HEK293 (cell line): Measurements from ENCODE around the gene C6orf58.

Experiments used
- CTCF ChIA-PET: fragments of 350-600 bp; formaldehyde crosslinking; extraction: SDS; loops from one replicate; lab custom pipeline; 2021; ENCODE audit warnings: antibody characterized with exemption; lab: Yijun Ruan, JAX
- POLR2A ChIA-PET: fragments of 300-600 bp; formaldehyde crosslinking; extraction: SDS; loops from one replicate; lab custom pipeline; 2020; ENCODE audit warnings: antibody characterized with exemption, inconsistent platforms; lab: Yijun Ruan, JAX
- H3K27ac ChIP-seq: fragments of 200-500 bp; sonication (Bioruptor generic); 2 replicates; pipeline ENCODE4 v1.5.1; 2014; ENCODE audit warnings: low read depth, low read length, control low read depth, inconsistent platforms; ENCODE audit errors: extremely low read depth
- H3K36me3 ChIP-seq, 2 experiments: fragments of 200-500 bp in 1 of 2; sonication (Bioruptor generic) in 1 of 2; 1 replicate in 1 of 2; 2 replicates in 1 of 2; pipeline ENCODE4 v1.5.1; 2014 to 2017; ENCODE audit warnings: inconsistent platforms in 2 of 2, low read length in 2 of 2; ENCODE audit not compliant: control insufficient read depth in 2 of 2, insufficient read depth in 1 of 2
- H3K4me1 ChIP-seq: fragments of 200-500 bp; sonication (Bioruptor generic); 2 replicates; pipeline ENCODE4 v1.5.1; 2014; ENCODE audit warnings: mild to moderate bottlenecking, low read length, inconsistent platforms; ENCODE audit not compliant: control insufficient read depth, insufficient read depth
- H3K4me3 ChIP-seq: 2 replicates; pipeline ENCODE4 v1.5.1; 2011; ENCODE audit warnings: low read depth, mild to moderate bottlenecking, control low read depth, low read length, moderate library complexity
- H3K9me3 ChIP-seq: fragments of 200-500 bp; sonication (Bioruptor generic); 2 replicates; pipeline ENCODE4 v1.5.1; 2014; ENCODE audit warnings: low read depth, low read length, inconsistent platforms; ENCODE audit not compliant: control insufficient read depth, insufficient read depth
- EGR2 ChIP-seq: fragments of 450-650 bp; formaldehyde crosslinking; IDR thresholded peaks from 2 replicates; pipeline ENCODE4 v1.5.1; 2016; ENCODE audit warnings: low read depth, missing biosample characterization, missing genetic modification characterization
- KLF16 ChIP-seq: fragments of 450-650 bp; formaldehyde crosslinking; IDR thresholded peaks from 2 replicates; pipeline ENCODE4 v1.5.1; 2017; ENCODE audit warnings: missing biosample characterization, missing genetic modification characterization
- PBX3 ChIP-seq: sonication (generic); formaldehyde crosslinking; IDR thresholded peaks from 2 replicates; pipeline ENCODE4 v1.8.1; 2022; ENCODE audit warnings: mild to moderate bottlenecking, moderate library complexity, missing genetic modification reagents
- TCF7L2 ChIP-seq: IDR thresholded peaks from 2 replicates; pipeline ENCODE4 v1.6.1; 2011; ENCODE audit warnings: low read depth, mild to moderate bottlenecking, inconsistent platforms, low read length, moderate library complexity, borderline replicate concordance
- ZBTB1 ChIP-seq: fragments of 450-650 bp; formaldehyde crosslinking; IDR thresholded peaks from 2 replicates; pipeline ENCODE4 v1.5.1; 2016; ENCODE audit warnings: missing biosample characterization, missing genetic modification characterization
- ZEB2 ChIP-seq: fragments of 450-650 bp; formaldehyde crosslinking; IDR thresholded peaks from 2 replicates; pipeline ENCODE4 v1.5.1; 2016; ENCODE audit warnings: missing biosample characterization, missing genetic modification characterization
- ZNF202 ChIP-seq: fragments of 450-650 bp; formaldehyde crosslinking; IDR thresholded peaks from 2 replicates; pipeline ENCODE4 v1.5.1; 2016; ENCODE audit warnings: missing biosample characterization, missing genetic modification characterization, borderline replicate concordance
- ZNF26 ChIP-seq: fragments of 450-650 bp; formaldehyde crosslinking; IDR thresholded peaks from 2 replicates; pipeline ENCODE4 v1.5.1; 2016; ENCODE audit warnings: missing biosample characterization, missing genetic modification characterization
- ZNF280D ChIP-seq: fragments of 450-650 bp; formaldehyde crosslinking; IDR thresholded peaks from 2 replicates; pipeline ENCODE4 v1.5.1; 2016; ENCODE audit warnings: missing biosample characterization, missing genetic modification characterization
- ZNF324 ChIP-seq: fragments of 450-650 bp; formaldehyde crosslinking; IDR thresholded peaks from 2 replicates; pipeline ENCODE4 v1.5.1; 2016; ENCODE audit warnings: missing biosample characterization, missing genetic modification characterization
- ZNF580 ChIP-seq: fragments of 450-650 bp; formaldehyde crosslinking; IDR thresholded peaks from 2 replicates; pipeline ENCODE4 v1.5.1; 2016; ENCODE audit warnings: missing biosample characterization, missing genetic modification characterization
- ZNF654 ChIP-seq: fragments of 450-650 bp; formaldehyde crosslinking; IDR thresholded peaks from 2 replicates; pipeline ENCODE4 v1.5.1; 2016; ENCODE audit warnings: low read depth, missing biosample characterization, missing genetic modification characterization
- ZNF707 ChIP-seq: fragments of 450-650 bp; formaldehyde crosslinking; IDR thresholded peaks from 2 replicates; pipeline ENCODE4 v1.5.1; 2016; ENCODE audit warnings: missing biosample characterization, missing genetic modification characterization
- ZSCAN16 ChIP-seq: fragments of 450-650 bp; formaldehyde crosslinking; IDR thresholded peaks from 2 replicates; pipeline ENCODE4 v1.5.1; 2016; ENCODE audit warnings: missing biosample characterization, missing genetic modification characterization
- ZSCAN23 ChIP-seq: fragments of 450-650 bp; formaldehyde crosslinking; IDR thresholded peaks from 2 replicates; pipeline ENCODE4 v1.5.1; 2016; ENCODE audit warnings: missing biosample characterization, missing genetic modification characterization
- ZSCAN5A ChIP-seq: fragments of 450-650 bp; formaldehyde crosslinking; IDR thresholded peaks from 2 replicates; pipeline ENCODE4 v1.5.1; 2016; ENCODE audit warnings: missing biosample characterization, missing genetic modification characterization
- TF ChIP-seq, protein P1 (sequence below): fragments of 450-650 bp; formaldehyde crosslinking; IDR thresholded peaks from 2 replicates; pipeline ENCODE4 v1.5.1; 2016; ENCODE audit warnings: missing biosample characterization, missing genetic modification characterization
- TF ChIP-seq, protein P2 (sequence below): fragments of 450-650 bp; formaldehyde crosslinking; IDR thresholded peaks from 2 replicates; pipeline ENCODE4 v1.5.1; 2017; ENCODE audit warnings: missing biosample characterization, missing genetic modification characterization

Gene C6orf58

GRCh38 chr6:127589135-127589534, 12.2 kb downstream of the C6orf58 start (continued):
- TF ChIP-seq ZNF280D (tag by site-specific recombination): no peak

DNA sequence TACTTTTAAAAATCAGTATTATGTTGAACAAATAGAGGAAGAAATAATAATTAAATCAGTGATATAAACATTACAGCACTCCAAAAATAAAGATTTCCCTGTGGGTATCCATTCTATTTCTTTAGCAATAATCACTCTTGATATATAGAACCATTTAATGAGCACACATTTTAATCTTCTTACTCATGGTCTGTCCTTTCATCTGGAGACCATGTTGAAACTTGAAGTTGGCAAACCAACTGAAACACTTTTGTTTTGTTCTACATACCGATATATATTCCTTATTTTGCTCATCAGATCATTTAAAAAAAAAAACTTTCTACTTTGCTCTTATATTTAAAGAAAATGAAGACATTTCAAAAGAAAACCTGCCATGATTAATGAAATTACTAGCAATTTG, 13.4 kb downstream of the C6orf58 start:
- H3K36me3 ChIP-seq: no peaks in the 10 kb centered on the region
- CTCF ChIA-PET: no interaction called here

More for the DNA sequence above, 13.4 kb downstream of the C6orf58 start:
- POLR2A ChIA-PET: no interaction called here
- Histone ChIP-seq H3K4me1 (no peaks in the 10 kb centered on the region), H3K9me3 (no peaks in the 10 kb centered on the region), H3K4me3 (no peak overlapping the region), H3K27ac (no peak overlapping the region)
- TF ChIP-seq ZSCAN23 (tag by site-specific recombination): no peak
- TF ChIP-seq ZNF202 (tag by site-specific recombination): no peak
- TF ChIP-seq ZNF324: no peak
- TF ChIP-seq ZBTB1 (tag by site-specific recombination): no peak
- no peak for TF ChIP-seq KLF16 (tag by site-specific recombination)
- TF ChIP-seq ZNF580 (tag by site-specific recombination): no peak
- TF ChIP-seq ZSCAN16 (tag by site-specific recombination): no peak
- TF ChIP-seq ZNF654 (tag by site-specific recombination): no peak
- TF ChIP-seq ZEB2: no peak
- no peak for TF ChIP-seq EGR2 (tag by site-specific recombination)
- TF ChIP-seq, protein P1, sequence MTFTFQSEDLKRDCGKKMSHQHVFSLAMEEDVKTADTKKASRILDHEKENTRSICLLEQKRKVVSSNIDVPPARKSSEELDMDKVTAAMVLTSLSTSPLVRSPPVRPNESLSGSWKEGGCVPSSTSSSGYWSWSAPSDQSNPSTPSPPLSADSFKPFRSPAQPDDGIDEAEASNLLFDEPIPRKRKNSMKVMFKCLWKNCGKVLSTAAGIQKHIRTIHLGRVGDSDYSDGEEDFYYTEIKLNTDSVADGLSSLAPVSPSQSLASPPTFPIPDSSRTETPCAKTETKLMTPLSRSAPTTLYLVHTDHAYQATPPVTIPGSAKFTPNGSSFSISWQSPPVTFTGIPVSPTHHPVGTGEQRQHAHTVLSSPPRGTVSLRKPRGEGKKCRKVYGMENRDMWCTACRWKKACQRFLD: no peak
- TF ChIP-seq PBX3: no peak
- no peak for TF ChIP-seq ZNF26 (tag by site-specific recombination)
- TF ChIP-seq, protein P2, sequence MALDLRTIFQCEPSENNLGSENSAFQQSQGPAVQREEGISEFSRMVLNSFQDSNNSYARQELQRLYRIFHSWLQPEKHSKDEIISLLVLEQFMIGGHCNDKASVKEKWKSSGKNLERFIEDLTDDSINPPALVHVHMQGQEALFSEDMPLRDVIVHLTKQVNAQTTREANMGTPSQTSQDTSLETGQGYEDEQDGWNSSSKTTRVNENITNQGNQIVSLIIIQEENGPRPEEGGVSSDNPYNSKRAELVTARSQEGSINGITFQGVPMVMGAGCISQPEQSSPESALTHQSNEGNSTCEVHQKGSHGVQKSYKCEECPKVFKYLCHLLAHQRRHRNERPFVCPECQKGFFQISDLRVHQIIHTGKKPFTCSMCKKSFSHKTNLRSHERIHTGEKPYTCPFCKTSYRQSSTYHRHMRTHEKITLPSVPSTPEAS (tag by site-specific recombination): no peak
- TF ChIP-seq TCF7L2: no peak
- TF ChIP-seq ZNF707 (tag by site-specific recombination): no peak
- TF ChIP-seq ZSCAN5A (tag by site-specific recombination): no peak
